SK-N-MC (cell line): ENCODE data around the gene FBXL5.

Experiments
- DNase-seq: peaks from one replicate; pipeline ENCODE4 v3.0.0-alpha.2; 2011; ENCODE audit warnings: low read depth, low spot score
- H3K27ac ChIP-seq: fragments of 200-600 bp; sonication (generic); 2 replicates; pipeline ENCODE4 v1.5.1; 2016; ENCODE audit warnings: mixed run types
- H3K36me3 ChIP-seq: fragments of 200-600 bp; sonication (generic); 2 replicates; pipeline ENCODE4 v1.6.1; 2017; ENCODE audit warnings: antibody characterized with exemption, low read length, mixed read lengths; ENCODE audit not compliant: insufficient read depth
- H3K4me3 ChIP-seq: fragments of 200-600 bp; sonication (generic); 2 replicates; pipeline ENCODE4 v1.5.1; 2016
- H3K9ac ChIP-seq: fragments of 200-600 bp; sonication (generic); 2 replicates; pipeline ENCODE4 v1.8.0; 2017; ENCODE audit warnings: mixed run types, mixed read lengths; ENCODE audit not compliant: insufficient read length
- H3K9me3 ChIP-seq: fragments of 200-600 bp; sonication (generic); 2 replicates; pipeline ENCODE4 v1.6.1; 2017; ENCODE audit warnings: low read depth, mild to moderate bottlenecking, antibody characterized with exemption, low read length, moderate library complexity, mixed read lengths
- EZH2 ChIP-seq: fragments of 200-600 bp; sonication (generic); IDR thresholded peaks from one replicate; pipeline ENCODE4 v1.6.1; 2017; ENCODE audit warnings: antibody characterized with exemption
- FOXP2 ChIP-seq: optimal IDR thresholded peaks from 2 replicates; pipeline ENCODE3; 2011; ENCODE audit warnings: mild to moderate bottlenecking, moderate library complexity; ENCODE audit not compliant: insufficient read depth; ENCODE audit errors: extremely low read length, control extremely low read depth
- POLR2AphosphoS5 ChIP-seq: IDR thresholded peaks from 2 replicates; pipeline ENCODE4 v1.6.1; 2012; ENCODE audit warnings: mild to moderate bottlenecking, low read depth, low read length, borderline replicate concordance

FBXL5 gene

GRCh38 chr4:15681372-15682241, 26.4 kb upstream of the FBXL5 start, which contains the start of gene FAM200B:
Gene FAM200B (plus strand): TSS chr4:15681827. CDS start chr4:15686978, 5,151 bp downstream.
- TF ChIP-seq EZH2 (no peak), POLR2AphosphoS5 (peak; percentile 80)
- H3K9ac ChIP-seq, result peak within 1 kb of the TSS; percentile 97
- peak within 1 kb of the TSS; percentile 91 for H3K4me3 ChIP-seq
- peaks cover 23% of the 10 kb centered on the region; the same call in 1 of the 2 replicates for H3K36me3 ChIP-seq
- H3K27ac ChIP-seq, result peak within 1 kb of the TSS; percentile 70
- no peaks in the 10 kb centered on the region for H3K9me3 ChIP-seq
- peak; percentile 82 for DNase-seq

GRCh38 chr4:15681067-15681371, 25.9 kb upstream of the FBXL5 start:
- DNase-seq, result no peak
- Histone ChIP-seq H3K27ac (peak overlapping the region; percentile 70), H3K4me3 (peak overlapping the region; percentile 91), H3K36me3 (peaks cover 18% of the 10 kb centered on the region; the same call in 1 of the 2 replicates), H3K9ac (peak overlapping the region; percentile 91), H3K9me3 (no peaks in the 10 kb centered on the region)
- TF ChIP-seq EZH2, result no peak
- no peak for TF ChIP-seq FOXP2
- no peak for TF ChIP-seq POLR2AphosphoS5

GRCh38 chr4:15677507-15677988, 22.4 kb upstream of the FBXL5 start:
- Histone ChIP-seq H3K9me3 (no peaks in the 10 kb centered on the region), H3K36me3 (0 out of 2 replicates have a peak, but pooled peaks cover 3% of the 10 kb centered on the region), H3K27ac (no peak overlapping the region), H3K4me3 (no peak overlapping the region), H3K9ac (no peak overlapping the region)
- DNase-seq, result no peak
- TF ChIP-seq FOXP2 (no peak), POLR2AphosphoS5 (no peak), EZH2 (no peak)

- H3K36me3 ChIP-seq, result 0 out of 2 replicates have a peak, but pooled peaks cover 3% of the 10 kb centered on the region
- TF ChIP-seq POLR2AphosphoS5 (no peak), EZH2 (no peak), FOXP2 (no peak)
- no peak overlapping the region for H3K4me3 ChIP-seq
- no peaks in the 10 kb centered on the region for H3K9me3 ChIP-seq
- H3K9ac ChIP-seq, result no peak overlapping the region
- no peak for DNase-seq
- H3K27ac ChIP-seq, result no peak overlapping the region
Observed at GRCh38 chr4:15676899-15677298, 21.7 kb upstream of the FBXL5 start.

GRCh38 chr4:15676039-15676438, 20.9 kb upstream of the FBXL5 start:
- Histone ChIP-seq H3K4me3 (no peak overlapping the region), H3K27ac (no peak overlapping the region)

GRCh38 chr4:15675356-15675755, 20.2 kb upstream of the FBXL5 start:
- 0 out of 2 replicates have a peak, but pooled peaks cover 3% of the 10 kb centered on the region for H3K36me3 ChIP-seq
- H3K27ac ChIP-seq, result no peak overlapping the region
- DNase-seq, result no peak
- no peaks in the 10 kb centered on the region for H3K9me3 ChIP-seq
- H3K4me3 ChIP-seq, result no peak overlapping the region
- TF ChIP-seq EZH2 (no peak), POLR2AphosphoS5 (no peak), FOXP2 (no peak)
- H3K9ac ChIP-seq, result no peak overlapping the region

More at GRCh38 chr4:15676039-15676438, 20.9 kb upstream of the FBXL5 start:
- no peak for DNase-seq
- H3K9me3 ChIP-seq, result no peaks in the 10 kb centered on the region
- TF ChIP-seq POLR2AphosphoS5, result no peak
- no peak for TF ChIP-seq EZH2
- TF ChIP-seq FOXP2, result no peak
- 0 out of 2 replicates have a peak, but pooled peaks cover 3% of the 10 kb centered on the region for H3K36me3 ChIP-seq
- H3K9ac ChIP-seq, result no peak overlapping the region

GRCh38 chr4:15674926-15675325, 19.8 kb upstream of the FBXL5 start:
- DNase-seq, result no peak
- H3K9ac ChIP-seq, result no peak overlapping the region
- TF ChIP-seq POLR2AphosphoS5, result no peak
- no peak for TF ChIP-seq FOXP2
- no peak for TF ChIP-seq EZH2
- no peak overlapping the region for H3K4me3 ChIP-seq
- H3K36me3 ChIP-seq, result 0 out of 2 replicates have a peak, but pooled peaks cover 3% of the 10 kb centered on the region
- H3K27ac ChIP-seq, result no peak overlapping the region
- no peaks in the 10 kb centered on the region for H3K9me3 ChIP-seq

GRCh38 chr4:15674046-15674445, 18.9 kb upstream of the FBXL5 start:
- H3K4me3 ChIP-seq, result no peak overlapping the region
- no peak overlapping the region for H3K9ac ChIP-seq
- H3K27ac ChIP-seq, result no peak overlapping the region
- TF ChIP-seq EZH2 (no peak), POLR2AphosphoS5 (no peak), FOXP2 (no peak)
- 0 out of 2 replicates have a peak, but pooled peaks cover 3% of the 10 kb centered on the region for H3K36me3 ChIP-seq
- no peak for DNase-seq
- no peaks in the 10 kb centered on the region for H3K9me3 ChIP-seq

GRCh38 chr4:15673337-15673736, 18.2 kb upstream of the FBXL5 start:
- Histone ChIP-seq H3K27ac (no peak overlapping the region), H3K9me3 (no peaks in the 10 kb centered on the region), H3K4me3 (no peak overlapping the region), H3K36me3 (0 out of 2 replicates have a peak, but pooled peaks cover 3% of the 10 kb centered on the region), H3K9ac (no peak overlapping the region)
- no peak for TF ChIP-seq POLR2AphosphoS5
- TF ChIP-seq EZH2, result no peak
- no peak for TF ChIP-seq FOXP2
- DNase-seq, result no peak
